GM19395 (cell line): ENCODE measurements around the gene MTHFS.

Experiments
- ATAC-seq: cut with Tn5 transposase; IDR thresholded peaks from one replicate; pipeline ENCODE4 v1.9.1; 2021; ENCODE audit warnings: mild to moderate bottlenecking, moderate library complexity; ENCODE audit not compliant: unreplicated experiment

MTHFS gene

GRCh38 chr15:79824136-79824701 is 72.6 kb downstream of the MTHFS start:
- no peak for ATAC-seq

DNA sequence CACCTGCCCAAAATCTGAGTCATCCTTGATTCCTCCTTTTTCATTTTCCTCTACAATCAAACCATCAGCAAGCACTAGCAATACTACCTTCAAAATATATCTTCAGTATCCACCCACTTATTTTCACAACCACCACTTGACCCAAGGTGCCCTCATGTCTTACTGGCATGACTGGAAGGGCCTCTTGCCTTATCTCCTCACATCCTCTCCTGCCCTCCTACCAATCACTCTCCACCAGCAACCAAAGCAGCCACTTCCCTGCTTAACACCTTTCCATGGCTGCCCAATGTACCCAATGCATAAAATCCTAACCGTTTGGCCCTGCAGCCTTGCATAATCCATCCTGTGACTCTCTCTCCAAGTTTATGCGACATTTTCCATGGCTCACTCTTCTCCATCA is 76.0 kb downstream of the MTHFS start:
- no peak for ATAC-seq

DNA sequence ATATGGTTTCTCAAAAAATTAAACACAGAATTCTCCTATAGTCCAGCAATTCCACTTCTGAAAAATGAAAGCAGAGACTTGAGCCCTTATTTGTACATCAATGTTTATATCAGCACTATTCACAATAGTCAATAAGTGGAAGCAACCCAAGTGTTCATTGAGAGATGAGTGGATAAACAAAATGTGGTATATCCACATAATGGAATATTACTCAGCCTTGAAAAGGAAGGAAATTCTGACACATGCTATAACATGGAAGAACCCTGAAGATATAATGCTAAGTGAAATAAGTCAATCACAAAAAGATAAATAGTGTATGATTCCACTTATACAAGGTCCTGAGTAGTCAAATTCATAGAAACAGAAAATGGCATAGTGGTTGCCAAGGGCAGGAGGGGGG is 76.6 kb downstream of the MTHFS start:
- ATAC-seq = no peak

DNA sequence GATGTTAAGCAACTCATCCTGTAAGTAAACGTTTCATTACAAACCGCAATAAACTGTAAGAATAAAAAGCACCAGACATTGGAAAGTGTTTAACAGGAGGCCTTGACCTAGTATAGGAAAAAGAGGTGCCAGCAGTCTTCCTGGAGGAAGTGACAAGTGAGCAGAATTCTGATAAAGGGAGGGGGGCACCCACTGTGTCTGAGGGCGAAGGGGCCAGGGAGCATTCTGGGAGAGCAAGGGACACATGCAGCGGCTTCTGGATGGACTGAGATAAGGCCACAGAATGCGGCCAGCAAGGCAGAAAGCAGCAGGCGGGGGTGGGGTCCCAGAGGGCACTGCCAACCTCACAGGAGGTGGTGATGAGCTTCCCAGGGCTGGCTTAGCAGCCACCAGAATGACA is 80.2 kb downstream of the MTHFS start:
- no peak for ATAC-seq

DNA sequence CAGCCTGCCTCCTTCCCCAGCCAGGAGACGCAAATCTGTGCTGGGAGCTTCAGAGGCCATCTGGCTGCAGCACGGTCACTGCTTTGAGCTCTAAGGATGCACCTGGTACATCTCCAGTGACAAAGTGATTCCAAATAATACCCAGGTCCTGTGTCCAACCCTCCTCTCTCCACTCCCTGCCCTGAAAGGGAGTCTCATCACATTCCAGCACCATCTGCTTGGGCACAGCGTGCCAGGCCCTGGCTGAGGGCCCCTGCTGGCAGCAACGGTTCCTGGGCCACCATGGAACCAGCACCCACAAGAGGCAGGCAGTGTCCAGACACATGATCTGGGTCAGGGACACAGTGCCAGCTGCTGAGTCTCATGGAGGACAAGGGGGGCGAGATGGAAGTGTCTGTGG is 81.3 kb downstream of the MTHFS start:
- ATAC-seq = no peak

- ATAC-seq = no peak
Measured at GRCh38 chr15:79812541-79812940, 84.3 kb downstream of the MTHFS start.

DNA sequence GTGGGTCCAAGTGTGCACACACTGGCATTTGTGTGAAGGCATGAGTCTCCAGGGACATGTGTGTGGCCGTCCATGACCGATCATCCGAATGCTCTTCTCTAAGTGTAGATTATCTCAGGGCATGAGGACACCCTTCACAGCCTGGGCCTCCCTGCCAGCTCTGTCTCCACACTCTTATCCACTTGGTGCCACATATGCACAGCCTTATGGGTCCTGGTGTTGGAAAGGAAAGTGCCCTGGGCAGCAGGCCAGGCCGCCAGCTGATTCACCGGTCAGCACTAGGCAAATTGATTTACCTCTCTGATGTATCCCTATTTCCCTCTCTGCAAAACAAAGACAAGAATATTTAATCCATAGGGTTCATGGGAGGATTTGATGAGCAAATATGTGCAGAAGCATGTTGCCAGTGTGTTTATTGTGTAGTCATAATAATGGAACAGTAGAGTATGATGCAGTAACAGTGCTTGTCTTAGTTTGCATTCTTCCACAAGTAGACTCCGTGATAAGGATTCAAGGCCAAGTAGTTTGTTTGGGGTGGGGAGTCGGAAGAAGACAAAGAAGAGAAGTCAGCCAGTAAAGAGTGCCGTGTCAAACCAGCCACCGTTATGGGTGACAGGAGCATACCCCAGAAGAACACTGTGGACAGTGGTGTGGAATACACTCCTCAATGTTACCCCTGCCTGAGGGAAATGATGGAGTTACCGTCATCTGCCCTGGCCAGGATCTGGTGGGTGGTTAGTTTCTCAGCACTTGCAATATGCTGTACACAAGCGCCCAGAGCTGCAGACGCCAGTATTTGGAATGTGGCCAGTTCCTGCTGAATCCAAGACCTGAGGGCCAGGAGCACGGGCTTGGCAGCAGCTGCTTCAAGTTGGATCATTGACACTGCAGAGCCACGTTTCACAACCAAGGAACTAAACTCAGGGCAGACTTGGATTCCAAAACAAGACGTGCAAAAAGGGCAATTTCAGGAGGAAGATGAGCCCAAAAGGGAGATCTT is 85.1 kb downstream of the MTHFS start:
- ATAC-seq = no peak

DNA sequence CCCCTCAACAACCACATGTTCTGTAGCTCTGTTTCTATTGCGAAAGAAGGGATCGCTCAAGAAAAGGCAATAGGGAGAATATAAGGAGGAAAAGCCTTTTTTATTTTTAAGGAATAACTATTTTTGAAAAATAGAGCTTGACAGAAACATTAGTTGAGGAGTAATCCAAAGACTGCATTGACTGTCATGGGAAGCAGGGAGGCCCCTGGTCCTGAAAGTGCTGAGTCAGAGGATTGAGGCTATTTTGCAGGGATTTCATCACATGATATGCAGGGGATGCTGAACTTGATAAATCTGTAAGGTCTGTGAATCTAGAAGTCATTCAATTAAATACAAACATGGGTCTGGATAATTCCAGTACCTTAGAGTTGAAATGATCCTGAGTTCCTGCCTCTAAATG is 92.0 kb downstream of the MTHFS start:
- ATAC-seq = no peak

- no peak for ATAC-seq
Measured at GRCh38 chr15:79798311-79798710, 98.5 kb downstream of the MTHFS start.
